K562 (cell line): ENCODE measurements around the gene CXCL14. TPM values are rescaled to one million over a fixed set of nuclear protein-coding genes. Genes with fewer than 3 reads are reported as not detected.

ENCODE experiments used
- ATAC-seq: fragments of 200-7000 bp; cut with Tn5 transposase; 3 replicates; pipeline ENCODE4 v1.9.1; 2020; ENCODE audit warnings: moderate library complexity
- BruUV-seq: library from RNA; stranded (reverse); fragments of 400-500 nt; replicated peaks from 2 replicates; lab custom pipeline; 2021; lab: Mats Ljungman, UMichigan
- CTCF ChIA-PET: fragments of 300-600 bp; formaldehyde crosslinking; extraction: SDS; loops from one replicate; lab custom pipeline; 2021; ENCODE audit warnings: low intra/inter-chr PET ratio; lab: Yijun Ruan, JAX
- POLR2A ChIA-PET: fragments of 300-600, 350-650 bp; sonication (Branson Sonifier 250); formaldehyde crosslinking; extraction: SDS; loops from one replicate; lab custom pipeline; 2021; ENCODE audit warnings: antibody characterized with exemption, inconsistent platforms; lab: Yijun Ruan, JAX
- DNase-seq, 4 experiments: peaks; one replicate each; pipeline versions ENCODE4 v3.0.0 to v3.0.0-alpha.2; 2011 to 2018; ENCODE audit warnings: low spot score in 3 of 4, mixed read lengths in 3 of 4; ENCODE audit errors: extremely low read depth in 1 of 4
- FAIRE-seq: peaks from 2 replicates; lab custom pipeline; 2011; peaks lifted over from hg19 to GRCh38; lab: Jason Lieb, UNC
- H2AFZ ChIP-seq: 2 replicates; pipeline ENCODE4 v1.6.0; 2011; ENCODE audit warnings: low read depth, low read length, control low read depth, inconsistent platforms
- H3K27ac ChIP-seq: fragments of 200-600 bp; 3 replicates; pipeline ENCODE4 v1.8.0; 2011; ENCODE audit warnings: low read depth, mild to moderate bottlenecking, control low read depth, inconsistent platforms, low read length, moderate library complexity, mixed read lengths; ENCODE audit errors: extremely low read depth
- H3K27me3 ChIP-seq, 2 experiments: fragments of 300-600 bp in 1 of 2; 2 replicates in 1 of 2; 3 replicates in 1 of 2; pipeline versions ENCODE4 v1.6.0 to v1.8.0; 2011; ENCODE audit warnings: inconsistent platforms in 2 of 2, low read length in 2 of 2, mild to moderate bottlenecking in 1 of 2, mixed read lengths in 1 of 2, moderate library complexity in 1 of 2; ENCODE audit not compliant: control insufficient read depth in 2 of 2, insufficient read depth in 2 of 2
- H3K36me3 ChIP-seq: fragments of 300-600 bp; 3 replicates; pipeline ENCODE4 v1.8.0; 2011; ENCODE audit warnings: mild to moderate bottlenecking, low read length, inconsistent platforms; ENCODE audit not compliant: control insufficient read depth, insufficient read depth
- H3K4me1 ChIP-seq, 2 experiments: fragments of 200-600 bp in 1 of 2; replicated peaks in 1 of 2; 2 replicates in 1 of 2; 3 replicates in 1 of 2; pipeline versions ENCODE4 v1.5.1 to v1.8.0; 2011; ENCODE audit warnings: inconsistent platforms in 2 of 2, low read length in 2 of 2, mild to moderate bottlenecking in 1 of 2, mixed read lengths in 1 of 2, moderate library complexity in 1 of 2; ENCODE audit not compliant: control insufficient read depth in 2 of 2, insufficient read depth in 2 of 2
- H3K4me2 ChIP-seq: 2 replicates; pipeline ENCODE4 v1.6.1; 2011; ENCODE audit warnings: low read length, control low read depth, inconsistent platforms, mixed read lengths; ENCODE audit not compliant: insufficient read depth
- H3K4me3 ChIP-seq: fragments of 200-600 bp; sonication (generic), shearing (Covaris generic); 2 replicates; pipeline ENCODE4 v1.5.1; 2016; ENCODE audit warnings: control low read depth, inconsistent platforms
- H3K79me2 ChIP-seq: fragments of 200-600 bp; 3 replicates; pipeline ENCODE4 v1.8.0; 2011; ENCODE audit warnings: low read length, inconsistent platforms; ENCODE audit not compliant: control insufficient read depth, insufficient read depth
- H3K9ac ChIP-seq, 2 experiments: 2 replicates each; pipeline versions ENCODE4 v1.6.0 to v1.6.1; 2011; ENCODE audit warnings: low read depth in 2 of 2, low read length in 2 of 2, control low read depth in 1 of 2, inconsistent platforms in 1 of 2, mild to moderate bottlenecking in 1 of 2, mixed read lengths in 1 of 2; ENCODE audit not compliant: insufficient read depth in 1 of 2
- H3K9me1 ChIP-seq: one replicate; pipeline ENCODE4 v1.6.0; 2011; ENCODE audit warnings: inconsistent platforms, mild to moderate bottlenecking, low read length, moderate library complexity; ENCODE audit not compliant: control insufficient read depth, insufficient read depth
- H3K9me3 ChIP-seq: replicated peaks from 2 replicates; pipeline ENCODE4 v1.5.1; 2011; ENCODE audit warnings: low read depth, low read length, inconsistent platforms; ENCODE audit not compliant: control insufficient read depth, insufficient read depth
- H4K20me1 ChIP-seq: replicated peaks from 2 replicates; pipeline ENCODE4 v1.6.1; 2011; ENCODE audit warnings: low read length, inconsistent platforms, mixed read lengths; ENCODE audit not compliant: control insufficient read depth, insufficient read depth
- BHLHE40 ChIP-seq: IDR thresholded peaks from 2 replicates; pipeline ENCODE4 v1.6.1; 2011; ENCODE audit warnings: low read length, improper control_type of control experiment
- CBFA2T2 ChIP-seq: fragments of 450-650 bp; conservative IDR thresholded peaks from 2 replicates; pipeline ENCODE4 v1.6.1; 2017; ENCODE audit warnings: mild to moderate bottlenecking
- DEAF1 ChIP-seq: fragments of 450-650 bp; formaldehyde crosslinking; IDR thresholded peaks from 2 replicates; pipeline ENCODE4 v1.4.0; 2020; ENCODE audit warnings: mild to moderate bottlenecking, moderate library complexity
- ELF1 ChIP-seq: fragments of 200-800 bp; sonication (Bioruptor generic); IDR thresholded peaks from 2 replicates; pipeline ENCODE4 v1.6.1; 2016; ENCODE audit warnings: missing genetic modification characterization, missing compliant biosample characterization
- ETV1 ChIP-seq: fragments of 450-650 bp; conservative IDR thresholded peaks from 2 replicates; pipeline ENCODE4 v1.6.1; 2016; ENCODE audit warnings: missing genetic modification characterization, control low read depth, low read depth, missing compliant biosample characterization
- FOXA3 ChIP-seq, 2 experiments: fragments of 450-650 bp in 1 of 2; sonication (generic) in 1 of 2; formaldehyde crosslinking; IDR thresholded peaks in 1 of 2; conservative IDR thresholded peaks in 1 of 2; 2 replicates each; pipeline versions ENCODE4 v1.4.0 to v1.8.0; 2020 to 2022; ENCODE audit warnings: mild to moderate bottlenecking in 2 of 2, missing genetic modification reagents in 1 of 2
- GABPA ChIP-seq: fragments of 200-800 bp; sonication (Bioruptor generic); conservative IDR thresholded peaks from 2 replicates; pipeline ENCODE4 v1.6.1; 2016; ENCODE audit warnings: low read depth, missing genetic modification characterization, missing compliant biosample characterization
- HDAC2 ChIP-seq: fragments of 450-650 bp; IDR thresholded peaks from 2 replicates; pipeline ENCODE4 v1.6.1; 2016; ENCODE audit warnings: mild to moderate bottlenecking
- HMG20A ChIP-seq: fragments of 450-650 bp; formaldehyde crosslinking; conservative IDR thresholded peaks from 2 replicates; pipeline ENCODE4 v1.4.0; 2020; ENCODE audit warnings: mild to moderate bottlenecking, mixed read lengths
- HOMEZ ChIP-seq: fragments of 250-450 bp; sonication (Bioruptor Pico); IDR thresholded peaks from 2 replicates; pipeline ENCODE4 v1.4.0; 2020; ENCODE audit warnings: mild to moderate bottlenecking, moderate library complexity
- NCOA4 ChIP-seq: fragments of 450-650 bp; IDR thresholded peaks from 2 replicates; pipeline ENCODE4 v1.6.1; 2018; ENCODE audit warnings: mild to moderate bottlenecking; ENCODE audit not compliant: partially characterized antibody
- PHF21A ChIP-seq: fragments of 450-650 bp; IDR thresholded peaks from 2 replicates; pipeline ENCODE4 v1.6.1; 2017; ENCODE audit warnings: low read depth, borderline replicate concordance
- RFX1 ChIP-seq: fragments of 450-650 bp; IDR thresholded peaks from 2 replicates; pipeline ENCODE4 v1.6.1; 2016; ENCODE audit warnings: mild to moderate bottlenecking, moderate library complexity
- SPI1 ChIP-seq: IDR thresholded peaks from 2 replicates; pipeline ENCODE4 v1.6.1; 2011; ENCODE audit warnings: low read depth, low read length, control low read depth, borderline replicate concordance
- TEAD1 ChIP-seq, 2 experiments: fragments of 450-650 bp in 1 of 2; sonication (generic) in 1 of 2; formaldehyde crosslinking; IDR thresholded peaks; 2 replicates each; pipeline versions ENCODE4 v1.4.0 to v1.8.0; 2020 to 2022; ENCODE audit warnings: mild to moderate bottlenecking in 2 of 2, missing genetic modification reagents in 1 of 2
- ZBTB1 ChIP-seq: sonication (generic); formaldehyde crosslinking; IDR thresholded peaks from 2 replicates; pipeline ENCODE4 v1.8.1; 2023; ENCODE audit warnings: missing genetic modification reagents, low read depth, mild to moderate bottlenecking, borderline replicate concordance
- ZNF311 ChIP-seq: fragments of 250-450 bp; sonication (Bioruptor Pico); IDR thresholded peaks from 2 replicates; pipeline ENCODE4 v1.4.0; 2020; ENCODE audit warnings: mild to moderate bottlenecking, moderate library complexity
- ZNF668 ChIP-seq: fragments of 250-450 bp; sonication (Bioruptor Pico); IDR thresholded peaks from 2 replicates; pipeline ENCODE4 v1.8.0; 2022; ENCODE audit warnings: mild to moderate bottlenecking, inconsistent platforms
- ZNF778 ChIP-seq: fragments of 450-650 bp; formaldehyde crosslinking; IDR thresholded peaks from 2 replicates; pipeline ENCODE4 v1.4.0; 2020; ENCODE audit warnings: mild to moderate bottlenecking, moderate library complexity
- ZNF830 ChIP-seq: fragments of 250-450 bp; sonication (Bioruptor Pico); IDR thresholded peaks from 2 replicates; pipeline ENCODE4 v1.5.0; 2021; ENCODE audit warnings: mild to moderate bottlenecking
- WGBS: fragments of 100-300 bp; shearing (Covaris generic); methylation state at CpG from one replicate; pipeline ENCODE4 v1.1.6; 2016; ENCODE audit warnings: low coverage, mixed read lengths; ENCODE audit not compliant: insufficient coverage; ENCODE audit errors: missing lambda C conversion rate; 5-methylcytosine and 5-hydroxymethylcytosine counted together
- in situ Hi-C: fragments of 300-500 bp; cut with MboI; formaldehyde crosslinking; loops from 4 replicates; pipeline ENCODE4 v1.15.0; 2018; ENCODE audit warnings: inconsistent platforms, mixed read lengths
- intact Hi-C: fragments of 100-400 bp; cut with micrococcal nuclease; formaldehyde crosslinking; loops from 2 replicates; pipeline ENCODE4 v1.14.2; 2022
- polyA plus RNA-seq, 8 experiments: library from polyadenylated mRNA; depleted of rRNA in 4 of 8; stranded (reverse) in 5 of 8; unstranded in 3 of 8; fragments of >200 nt; fragmentation: Nextera tagmentation in 2 of 8; fragmentation: Illumina TruSeq in 1 of 8; extraction: Ambion mirVana in 2 of 8; extraction: Trizol in 1 of 8; gene quantifications; 2 replicates each; pipeline versions ENCODE4 v1.2.1 to v1.2.3, GENCODE V29; 2011 to 2014; ENCODE audit warnings: inconsistent platforms in 1 of 8, missing spikeins in 1 of 8
- total RNA-seq, 7 experiments: library from RNA; depleted of rRNA in 6 of 7; stranded (reverse); fragments of >200 nt in 6 of 7; fragmentation: Illumina TruSeq in 2 of 7; extraction: Trizol in 2 of 7; gene quantifications; 2 replicates each; pipeline versions ENCODE4 v1.2.1 to v1.2.3, GENCODE V29; 2011 to 2021; ENCODE audit warnings: low replicate concordance in 1 of 7

CXCL14 gene
- total and polyA plus RNA-seq, 9 of the 15 experiments (the other 6 are each of a cell fraction or from before 2014, with no cell fraction given) = not detected

GRCh38 chr5:135560858-135561257, 17.9 kb downstream of the CXCL14 start:
- H4K20me1 ChIP-seq = no peaks in the 10 kb centered on the region
- peaks cover 0 to 3% of the 10 kb centered on the region in 2 experiments; a peak in 2 of 5 replicates for H3K4me1 ChIP-seq
- H3K4me3 ChIP-seq = no peak overlapping the region
- H3K9me1 ChIP-seq = no peaks in the 10 kb centered on the region
- ATAC-seq (peak; percentile 99), FAIRE-seq (peak; percentile 95), DNase-seq (peak; percentile 80 to 85 (median 80))
- no peak overlapping the region for H3K4me2 ChIP-seq
- 19% methylated on average over 14 of the region's 14 CpGs for WGBS
- intact Hi-C loops = loop anchor here (2.0 kb wide), 1 partner anchor 270 kb away; no protein-coding TSS in a partner anchor
- no peaks in the 10 kb centered on the region for H3K36me3 ChIP-seq
- CTCF ChIA-PET = interaction anchor here (0.7 to 2.4 kb wide), 3 partner anchors 9 to 483 kb away, joined by 3 to 17 read pairs (median 4); no protein-coding TSS in a partner anchor
- peak overlapping the region; percentile 92 for H2AFZ ChIP-seq
- H3K79me2 ChIP-seq = no peaks in the 10 kb centered on the region
- no TSS peak for BruUV-seq
- H3K9ac ChIP-seq = no peak overlapping the region
- H3K27ac ChIP-seq = no peak overlapping the region
- H3K9me3 ChIP-seq = no peaks in the 10 kb centered on the region
- peaks cover 3 to 5% of the 10 kb centered on the region in 2 experiments; a peak in 2 of 5 replicates for H3K27me3 ChIP-seq
- in situ Hi-C loops = no loop called here
- POLR2A ChIA-PET = interaction anchor here (0.7 to 1.4 kb wide), 6 partner anchors 9 to 269 kb away, joined by 3 to 6 read pairs (median 4); no protein-coding TSS in a partner anchor
- no peak for TF ChIP-seq NCOA4
- TF ChIP-seq ZNF778 (CRISPR knock-in tag) = no peak
- peak; percentile 55 for TF ChIP-seq DEAF1 (CRISPR knock-in tag)
- TF ChIP-seq BHLHE40 = peak; percentile 53; the same call in 1 of the 2 replicates
- TF ChIP-seq CBFA2T2 = no peak
- TF ChIP-seq ZNF668 (CRISPR knock-in tag) = no peak
- 0 out of 4 replicates have a peak, but pooled peaks of 1 of the 2 experiments have one; percentile 57 for TF ChIP-seq TEAD1 (CRISPR knock-in tag; IDR thresholded peaks at IDR 0.05)
- peak; percentile 96 for TF ChIP-seq SPI1
- no peak for TF ChIP-seq FOXA3 (CRISPR knock-in tag; conservative IDR thresholded peaks at IDR 0.05 in 1 of 2, IDR thresholded peaks at IDR 0.05 in 1 of 2)
- TF ChIP-seq ELF1 = peak; percentile 79
- peak; percentile 41 for TF ChIP-seq GABPA
- TF ChIP-seq ZNF830 (CRISPR knock-in tag) = no peak
- no peak for TF ChIP-seq HMG20A
- no peak for TF ChIP-seq ZNF311 (CRISPR knock-in tag)
- TF ChIP-seq HOMEZ = no peak
- TF ChIP-seq PHF21A = no peak
- TF ChIP-seq RFX1 = no peak
- TF ChIP-seq ETV1 (tag) = peak; percentile 68; the same call in 1 of the 2 replicates
- TF ChIP-seq HDAC2 = no peak
- no peak for TF ChIP-seq ZBTB1 (CRISPR knock-in tag)
